K562 (cell line): ENCODE measurements around the gene AKAP12. TPM values are rescaled to one million over a fixed set of nuclear protein-coding genes. Genes with fewer than 3 reads are reported as not detected.

ENCODE experiments used
- ATAC-seq: fragments of 200-7000 bp; cut with Tn5 transposase; 3 replicates; pipeline ENCODE4 v1.9.1; 2020; ENCODE audit warnings: moderate library complexity
- BruUV-seq: library from RNA; stranded (reverse); fragments of 400-500 nt; replicated peaks from 2 replicates; lab custom pipeline; 2021; lab: Mats Ljungman, UMichigan
- CTCF ChIA-PET: fragments of 300-600 bp; formaldehyde crosslinking; extraction: SDS; loops from one replicate; lab custom pipeline; 2021; ENCODE audit warnings: low intra/inter-chr PET ratio; lab: Yijun Ruan, JAX
- POLR2A ChIA-PET: fragments of 300-600, 350-650 bp; sonication (Branson Sonifier 250); formaldehyde crosslinking; extraction: SDS; loops from one replicate; lab custom pipeline; 2021; ENCODE audit warnings: antibody characterized with exemption, inconsistent platforms; lab: Yijun Ruan, JAX
- DNase-seq, 4 experiments: peaks; one replicate each; pipeline versions ENCODE4 v3.0.0 to v3.0.0-alpha.2; 2011 to 2018; ENCODE audit warnings: low spot score in 3 of 4, mixed read lengths in 3 of 4; ENCODE audit errors: extremely low read depth in 1 of 4
- FAIRE-seq: peaks from 2 replicates; lab custom pipeline; 2011; peaks lifted over from hg19 to GRCh38; lab: Jason Lieb, UNC
- H2AFZ ChIP-seq: 2 replicates; pipeline ENCODE4 v1.6.0; 2011; ENCODE audit warnings: low read depth, low read length, control low read depth, inconsistent platforms
- H3K27ac ChIP-seq: fragments of 200-600 bp; 3 replicates; pipeline ENCODE4 v1.8.0; 2011; ENCODE audit warnings: low read depth, mild to moderate bottlenecking, control low read depth, inconsistent platforms, low read length, moderate library complexity, mixed read lengths; ENCODE audit errors: extremely low read depth
- H3K27me3 ChIP-seq, 2 experiments: fragments of 300-600 bp in 1 of 2; 2 replicates in 1 of 2; 3 replicates in 1 of 2; pipeline versions ENCODE4 v1.6.0 to v1.8.0; 2011; ENCODE audit warnings: inconsistent platforms in 2 of 2, low read length in 2 of 2, mild to moderate bottlenecking in 1 of 2, mixed read lengths in 1 of 2, moderate library complexity in 1 of 2; ENCODE audit not compliant: control insufficient read depth in 2 of 2, insufficient read depth in 2 of 2
- H3K36me3 ChIP-seq: fragments of 300-600 bp; 3 replicates; pipeline ENCODE4 v1.8.0; 2011; ENCODE audit warnings: mild to moderate bottlenecking, low read length, inconsistent platforms; ENCODE audit not compliant: control insufficient read depth, insufficient read depth
- H3K4me1 ChIP-seq, 2 experiments: fragments of 200-600 bp in 1 of 2; replicated peaks in 1 of 2; 2 replicates in 1 of 2; 3 replicates in 1 of 2; pipeline versions ENCODE4 v1.5.1 to v1.8.0; 2011; ENCODE audit warnings: inconsistent platforms in 2 of 2, low read length in 2 of 2, mild to moderate bottlenecking in 1 of 2, mixed read lengths in 1 of 2, moderate library complexity in 1 of 2; ENCODE audit not compliant: control insufficient read depth in 2 of 2, insufficient read depth in 2 of 2
- H3K4me2 ChIP-seq: 2 replicates; pipeline ENCODE4 v1.6.1; 2011; ENCODE audit warnings: low read length, control low read depth, inconsistent platforms, mixed read lengths; ENCODE audit not compliant: insufficient read depth
- H3K4me3 ChIP-seq: fragments of 200-600 bp; sonication (generic), shearing (Covaris generic); 2 replicates; pipeline ENCODE4 v1.5.1; 2016; ENCODE audit warnings: control low read depth, inconsistent platforms
- H3K79me2 ChIP-seq: fragments of 200-600 bp; 3 replicates; pipeline ENCODE4 v1.8.0; 2011; ENCODE audit warnings: low read length, inconsistent platforms; ENCODE audit not compliant: control insufficient read depth, insufficient read depth
- H3K9ac ChIP-seq, 2 experiments: 2 replicates each; pipeline versions ENCODE4 v1.6.0 to v1.6.1; 2011; ENCODE audit warnings: low read depth in 2 of 2, low read length in 2 of 2, control low read depth in 1 of 2, inconsistent platforms in 1 of 2, mild to moderate bottlenecking in 1 of 2, mixed read lengths in 1 of 2; ENCODE audit not compliant: insufficient read depth in 1 of 2
- H3K9me1 ChIP-seq: one replicate; pipeline ENCODE4 v1.6.0; 2011; ENCODE audit warnings: inconsistent platforms, mild to moderate bottlenecking, low read length, moderate library complexity; ENCODE audit not compliant: control insufficient read depth, insufficient read depth
- H3K9me3 ChIP-seq: replicated peaks from 2 replicates; pipeline ENCODE4 v1.5.1; 2011; ENCODE audit warnings: low read depth, low read length, inconsistent platforms; ENCODE audit not compliant: control insufficient read depth, insufficient read depth
- H4K20me1 ChIP-seq: replicated peaks from 2 replicates; pipeline ENCODE4 v1.6.1; 2011; ENCODE audit warnings: low read length, inconsistent platforms, mixed read lengths; ENCODE audit not compliant: control insufficient read depth, insufficient read depth
- ELK1 ChIP-seq: sonication (generic); formaldehyde crosslinking; IDR thresholded peaks from 2 replicates; pipeline ENCODE4 v1.8.1; 2022; ENCODE audit warnings: missing genetic modification reagents
- GTF2A2 ChIP-seq: IDR thresholded peaks from 2 replicates; pipeline ENCODE4 v1.6.1; 2016; ENCODE audit warnings: mild to moderate bottlenecking, missing genetic modification characterization, missing compliant biosample characterization
- HOXB6 ChIP-seq: fragments of 250-450 bp; sonication (Bioruptor Pico); IDR thresholded peaks from 2 replicates; pipeline ENCODE4 v1.5.1; 2022; ENCODE audit warnings: mild to moderate bottlenecking, borderline replicate concordance
- JUNB ChIP-seq: fragments of 450-650 bp; formaldehyde crosslinking; conservative IDR thresholded peaks from 2 replicates; pipeline ENCODE4 v1.4.0; 2020; ENCODE audit warnings: mild to moderate bottlenecking
- MAFF ChIP-seq: IDR thresholded peaks from 2 replicates; pipeline ENCODE4 v1.6.1; 2012; ENCODE audit warnings: low read length, improper control_type of control experiment
- NR2C1 ChIP-seq, 2 experiments: fragments of 450-650 bp; IDR thresholded peaks; 2 replicates each; pipeline ENCODE4 v1.6.1; 2017; ENCODE audit warnings: mild to moderate bottlenecking in 2 of 2, antibody characterized with exemption in 1 of 2, inconsistent platforms in 1 of 2, missing compliant biosample characterization in 1 of 2, missing genetic modification characterization in 1 of 2
- PML ChIP-seq: IDR thresholded peaks from 2 replicates; pipeline ENCODE4 v1.6.1; 2012; ENCODE audit warnings: low read length, inconsistent platforms
- SMARCA4 ChIP-seq: fragments of 450-650 bp; IDR thresholded peaks from 2 replicates; pipeline ENCODE4 v1.6.1; 2016
- ZHX1 ChIP-seq: fragments of 150-350 bp; conservative IDR thresholded peaks from 2 replicates; pipeline ENCODE4 v1.6.1; 2014; ENCODE audit warnings: low read length
- ZNF23 ChIP-seq: fragments of 250-450 bp; sonication (Bioruptor Pico); IDR thresholded peaks from 2 replicates; pipeline ENCODE4 v1.4.0; 2020; ENCODE audit warnings: mild to moderate bottlenecking
- WGBS: fragments of 100-300 bp; shearing (Covaris generic); methylation state at CpG from one replicate; pipeline ENCODE4 v1.1.6; 2016; ENCODE audit warnings: low coverage, mixed read lengths; ENCODE audit not compliant: insufficient coverage; ENCODE audit errors: missing lambda C conversion rate; 5-methylcytosine and 5-hydroxymethylcytosine counted together
- in situ Hi-C: fragments of 300-500 bp; cut with MboI; formaldehyde crosslinking; loops from 4 replicates; pipeline ENCODE4 v1.15.0; 2018; ENCODE audit warnings: inconsistent platforms, mixed read lengths
- intact Hi-C: fragments of 100-400 bp; cut with micrococcal nuclease; formaldehyde crosslinking; loops from 2 replicates; pipeline ENCODE4 v1.14.2; 2022
- polyA plus RNA-seq, 8 experiments: library from polyadenylated mRNA; depleted of rRNA in 4 of 8; stranded (reverse) in 5 of 8; unstranded in 3 of 8; fragments of >200 nt; fragmentation: Nextera tagmentation in 2 of 8; fragmentation: Illumina TruSeq in 1 of 8; extraction: Ambion mirVana in 2 of 8; extraction: Trizol in 1 of 8; gene quantifications; 2 replicates each; pipeline versions ENCODE4 v1.2.1 to v1.2.3, GENCODE V29; 2011 to 2014; ENCODE audit warnings: inconsistent platforms in 1 of 8, missing spikeins in 1 of 8
- total RNA-seq, 7 experiments: library from RNA; depleted of rRNA in 6 of 7; stranded (reverse); fragments of >200 nt in 6 of 7; fragmentation: Illumina TruSeq in 2 of 7; extraction: Trizol in 2 of 7; gene quantifications; 2 replicates each; pipeline versions ENCODE4 v1.2.1 to v1.2.3, GENCODE V29; 2011 to 2021; ENCODE audit warnings: low replicate concordance in 1 of 7
- TF ChIP-seq, protein P1 (sequence below): sonication (generic); formaldehyde crosslinking; IDR thresholded peaks from 2 replicates; pipeline ENCODE4 v1.8.1; 2023; ENCODE audit warnings: mild to moderate bottlenecking, missing genetic modification reagents
- TF ChIP-seq, protein P2 (sequence below): sonication (generic); formaldehyde crosslinking; IDR thresholded peaks from 2 replicates; pipeline ENCODE4 v1.8.0; 2022; ENCODE audit warnings: missing genetic modification reagents, mild to moderate bottlenecking, borderline replicate concordance
- TF ChIP-seq, protein P3 (sequence below): fragments of 450-650 bp; formaldehyde crosslinking; IDR thresholded peaks from 2 replicates; pipeline ENCODE4 v1.4.0; 2020; ENCODE audit warnings: mild to moderate bottlenecking, mixed read lengths

The AKAP12 gene
- total and polyA plus RNA-seq, 9 of the 15 experiments (the other 6 are each of a cell fraction or from before 2014, with no cell fraction given): 0.08 to 2.0 (median 0.62) TPM

GRCh38 chr6:151252634-151253033, 12.9 kb downstream of the AKAP12 start:
- ATAC-seq (no peak), FAIRE-seq (no peak), DNase-seq (no peak)
- Histone ChIP-seq H3K4me1 (no peaks in the 10 kb centered on the region), H3K9me3 (no peaks in the 10 kb centered on the region; the same call in 1 of the 2 replicates), H4K20me1 (no peaks in the 10 kb centered on the region), H3K9me1 (no peaks in the 10 kb centered on the region), H3K4me3 (no peak overlapping the region), H3K27me3 (peaks cover 36 to 66% of the 10 kb centered on the region in 2 experiments), H3K79me2 (no peaks in the 10 kb centered on the region), H3K36me3 (no peaks in the 10 kb centered on the region), H3K27ac (no peak overlapping the region), H3K9ac (no peak overlapping the region), H3K4me2 (no peak overlapping the region), H2AFZ (no peak overlapping the region)
- POLR2A ChIA-PET: no interaction called here
- intact Hi-C loops: no loop called here
- in situ Hi-C loops: no loop called here
- BruUV-seq: no TSS peak
- CTCF ChIA-PET: no interaction called here
- 10% methylated on average over 4 of the region's 6 CpGs for WGBS
- TF ChIP-seq MAFF (no peak), GTF2A2 (tag) (no peak), SMARCA4 (no peak), ELK1 (CRISPR knock-in tag) (no peak), ZNF23 (no peak), PML (no peak), HOXB6 (CRISPR knock-in tag) (no peak), NR2C1 (IDR thresholded peaks at IDR 0.05) (no peak), NR2C1 (tag; IDR thresholded peaks at IDR 0.05) (no peak), ZHX1 (no peak), JUNB (CRISPR knock-in tag) (no peak)
- TF ChIP-seq, protein P1, sequence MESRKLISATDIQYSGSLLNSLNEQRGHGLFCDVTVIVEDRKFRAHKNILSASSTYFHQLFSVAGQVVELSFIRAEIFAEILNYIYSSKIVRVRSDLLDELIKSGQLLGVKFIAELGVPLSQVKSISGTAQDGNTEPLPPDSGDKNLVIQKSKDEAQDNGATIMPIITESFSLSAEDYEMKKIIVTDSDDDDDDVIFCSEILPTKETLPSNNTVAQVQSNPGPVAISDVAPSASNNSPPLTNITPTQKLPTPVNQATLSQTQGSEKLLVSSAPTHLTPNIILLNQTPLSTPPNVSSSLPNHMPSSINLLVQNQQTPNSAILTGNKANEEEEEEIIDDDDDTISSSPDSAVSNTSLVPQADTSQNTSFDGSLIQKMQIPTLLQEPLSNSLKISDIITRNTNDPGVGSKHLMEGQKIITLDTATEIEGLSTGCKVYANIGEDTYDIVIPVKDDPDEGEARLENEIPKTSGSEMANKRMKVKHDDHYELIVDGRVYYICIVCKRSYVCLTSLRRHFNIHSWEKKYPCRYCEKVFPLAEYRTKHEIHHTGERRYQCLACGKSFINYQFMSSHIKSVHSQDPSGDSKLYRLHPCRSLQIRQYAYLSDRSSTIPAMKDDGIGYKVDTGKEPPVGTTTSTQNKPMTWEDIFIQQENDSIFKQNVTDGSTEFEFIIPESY (CRISPR knock-in tag): no peak
- TF ChIP-seq, protein P2, sequence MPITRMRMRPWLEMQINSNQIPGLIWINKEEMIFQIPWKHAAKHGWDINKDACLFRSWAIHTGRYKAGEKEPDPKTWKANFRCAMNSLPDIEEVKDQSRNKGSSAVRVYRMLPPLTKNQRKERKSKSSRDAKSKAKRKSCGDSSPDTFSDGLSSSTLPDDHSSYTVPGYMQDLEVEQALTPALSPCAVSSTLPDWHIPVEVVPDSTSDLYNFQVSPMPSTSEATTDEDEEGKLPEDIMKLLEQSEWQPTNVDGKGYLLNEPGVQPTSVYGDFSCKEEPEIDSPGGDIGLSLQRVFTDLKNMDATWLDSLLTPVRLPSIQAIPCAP: no peak
- TF ChIP-seq, protein P3, sequence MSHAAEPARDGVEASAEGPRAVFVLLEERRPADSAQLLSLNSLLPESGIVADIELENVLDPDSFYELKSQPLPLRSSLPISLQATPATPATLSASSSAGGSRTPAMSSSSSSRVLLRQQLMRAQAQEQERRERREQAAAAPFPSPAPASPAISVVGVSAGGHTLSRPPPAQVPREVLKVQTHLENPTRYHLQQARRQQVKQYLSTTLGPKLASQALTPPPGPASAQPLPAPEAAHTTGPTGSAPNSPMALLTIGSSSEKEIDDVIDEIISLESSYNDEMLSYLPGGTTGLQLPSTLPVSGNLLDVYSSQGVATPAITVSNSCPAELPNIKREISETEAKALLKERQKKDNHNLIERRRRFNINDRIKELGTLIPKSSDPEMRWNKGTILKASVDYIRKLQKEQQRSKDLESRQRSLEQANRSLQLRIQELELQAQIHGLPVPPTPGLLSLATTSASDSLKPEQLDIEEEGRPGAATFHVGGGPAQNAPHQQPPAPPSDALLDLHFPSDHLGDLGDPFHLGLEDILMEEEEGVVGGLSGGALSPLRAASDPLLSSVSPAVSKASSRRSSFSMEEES (CRISPR knock-in tag): no peak
